Right lobe of liver (tissue), 4 donors: ENCODE data around the gene FAAH.

ENCODE experiments used
- POLR2A ChIP-seq: fragments of 450-650 bp; IDR thresholded peaks from one replicate; pipeline ENCODE4 v1.6.1; 2017; ENCODE audit warnings: antibody characterized with exemption, mild to moderate bottlenecking
- TF ChIP-seq, protein P1 (sequence below), 4 donors: fragments of 200-600 bp in 3 of 4; fragments of 450-650 bp in 1 of 4; IDR thresholded peaks; one replicate each; pipeline versions ENCODE4 v1.5.1 to v1.8.0; 2016 to 2022; ENCODE audit warnings: antibody characterized with exemption in 4 of 4, mild to moderate bottlenecking in 2 of 4
- donor health status: DM: no; HTN: no; CAD: no.
- donor health status: DM: no; HTN: no; CAD: no.
- donor health status: DM: no; HTN: yes; CAD: no.

DNA sequence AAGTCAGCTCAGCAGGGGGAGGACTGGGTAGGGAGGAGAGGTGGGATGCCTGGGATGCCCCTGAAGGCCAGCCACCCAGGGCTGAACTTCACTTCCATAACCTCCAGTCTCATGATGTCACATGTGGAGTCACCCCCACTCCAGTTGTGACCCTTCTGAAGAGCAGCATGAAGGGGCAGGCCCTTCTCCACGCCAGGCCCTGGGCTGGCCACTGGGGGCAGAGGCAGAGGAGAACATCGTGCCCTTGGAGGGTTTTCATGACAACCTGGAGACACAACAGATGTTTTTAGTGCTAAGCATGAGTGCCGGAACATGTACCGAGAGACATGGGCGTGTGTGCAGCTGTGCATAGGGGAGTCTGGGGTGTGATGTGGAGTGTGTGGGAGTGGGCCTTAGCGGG, 37.6 kb downstream of the FAAH start:
- TF ChIP-seq, protein P1, sequence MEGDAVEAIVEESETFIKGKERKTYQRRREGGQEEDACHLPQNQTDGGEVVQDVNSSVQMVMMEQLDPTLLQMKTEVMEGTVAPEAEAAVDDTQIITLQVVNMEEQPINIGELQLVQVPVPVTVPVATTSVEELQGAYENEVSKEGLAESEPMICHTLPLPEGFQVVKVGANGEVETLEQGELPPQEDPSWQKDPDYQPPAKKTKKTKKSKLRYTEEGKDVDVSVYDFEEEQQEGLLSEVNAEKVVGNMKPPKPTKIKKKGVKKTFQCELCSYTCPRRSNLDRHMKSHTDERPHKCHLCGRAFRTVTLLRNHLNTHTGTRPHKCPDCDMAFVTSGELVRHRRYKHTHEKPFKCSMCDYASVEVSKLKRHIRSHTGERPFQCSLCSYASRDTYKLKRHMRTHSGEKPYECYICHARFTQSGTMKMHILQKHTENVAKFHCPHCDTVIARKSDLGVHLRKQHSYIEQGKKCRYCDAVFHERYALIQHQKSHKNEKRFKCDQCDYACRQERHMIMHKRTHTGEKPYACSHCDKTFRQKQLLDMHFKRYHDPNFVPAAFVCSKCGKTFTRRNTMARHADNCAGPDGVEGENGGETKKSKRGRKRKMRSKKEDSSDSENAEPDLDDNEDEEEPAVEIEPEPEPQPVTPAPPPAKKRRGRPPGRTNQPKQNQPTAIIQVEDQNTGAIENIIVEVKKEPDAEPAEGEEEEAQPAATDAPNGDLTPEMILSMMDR (IDR thresholded peaks at IDR 0.05), result no peak
- TF ChIP-seq POLR2A, result no peak
